PFSK-1 (cell line): Measurements from ENCODE around the gene GOT2.
A peak's percentile ranks its signal among the peaks of the same experiment; 100 is the strongest.

Source experiments
- FOXP2 ChIP-seq: optimal IDR thresholded peaks from 2 replicates; pipeline ENCODE3; 2011; ENCODE audit warnings: borderline replicate concordance, control low read depth, inconsistent platforms; ENCODE audit not compliant: insufficient read depth; ENCODE audit errors: extremely low read length, extremely low read depth
- POLR2AphosphoS5 ChIP-seq: IDR thresholded peaks from 2 replicates; pipeline ENCODE4 v1.6.1; 2012; ENCODE audit warnings: low read depth, mild to moderate bottlenecking, control low read depth, low read length, moderate library complexity
- REST ChIP-seq, 2 experiments: IDR thresholded peaks; 2 replicates each; pipeline versions ENCODE4 v1.6.1 to v1.8.0; 2011 to 2012; ENCODE audit warnings: low read depth in 2 of 2, low read length in 2 of 2, control low read depth in 1 of 2, inconsistent platforms in 1 of 2, mild to moderate bottlenecking in 1 of 2, moderate library complexity in 1 of 2; ENCODE audit not compliant: insufficient read depth in 1 of 2
- SIN3A ChIP-seq: IDR thresholded peaks from 2 replicates; pipeline ENCODE4 v1.6.1; 2012; ENCODE audit warnings: mild to moderate bottlenecking, low read length, moderate library complexity, borderline replicate concordance; ENCODE audit not compliant: insufficient read depth
- TAF1 ChIP-seq: IDR thresholded peaks from 2 replicates; pipeline ENCODE4 v1.6.1; 2012; ENCODE audit warnings: low read length, control low read depth, borderline replicate concordance; ENCODE audit not compliant: insufficient read depth

The GOT2 gene

GRCh38 chr16:58684354-58685083 is 49.6 kb downstream of the GOT2 start, which contains the start of gene SLC38A7:
Gene SLC38A7, minus strand, starts transcription at chr16:58684770. Its CDS starts 4,644 bp downstream, at chr16:58680126.
- TF ChIP-seq FOXP2 (no peak), SIN3A (peak; percentile 96; the same call in 1 of the 2 replicates), REST (IDR thresholded peaks at IDR 0.05; ENCODE audit: insufficient read depth in 1 of 2, low read depth in 2 of 2, low read length in 2 of 2) (0 out of 4 replicates have a peak, but pooled peaks of 1 of the 2 experiments have one; percentile 14), TAF1 (peak; percentile 82; the same call in 1 of the 2 replicates), POLR2AphosphoS5 (peak; percentile 65)

- TF ChIP-seq POLR2AphosphoS5 (no peak), SIN3A (no peak), REST (IDR thresholded peaks at IDR 0.05; ENCODE audit: insufficient read depth in 1 of 2, low read depth in 2 of 2, low read length in 2 of 2) (no peak), FOXP2 (no peak), TAF1 (no peak)
Observed at GRCh38 chr16:58684001-58684353, 50.1 kb downstream of the GOT2 start.

GRCh38 chr16:58679763-58680162 is 54.4 kb downstream of the GOT2 start:
- TF ChIP-seq REST (IDR thresholded peaks at IDR 0.05; ENCODE audit: insufficient read depth in 1 of 2, low read depth in 2 of 2, low read length in 2 of 2) (no peak), FOXP2 (no peak), SIN3A (no peak), TAF1 (no peak), POLR2AphosphoS5 (no peak)

- TF ChIP-seq REST (IDR thresholded peaks at IDR 0.05; ENCODE audit: insufficient read depth in 1 of 2, low read depth in 2 of 2, low read length in 2 of 2), result no peak
- TF ChIP-seq TAF1, result no peak
- no peak for TF ChIP-seq FOXP2
- TF ChIP-seq POLR2AphosphoS5, result no peak
- TF ChIP-seq SIN3A, result no peak
Observed at GRCh38 chr16:58678716-58679115, 55.4 kb downstream of the GOT2 start.

- TF ChIP-seq SIN3A, result no peak
- no peak for TF ChIP-seq REST (IDR thresholded peaks at IDR 0.05; ENCODE audit: insufficient read depth in 1 of 2, low read depth in 2 of 2, low read length in 2 of 2)
- TF ChIP-seq FOXP2, result no peak
- TF ChIP-seq TAF1, result no peak
- no peak for TF ChIP-seq POLR2AphosphoS5
Observed at GRCh38 chr16:58678269-58678668, 55.8 kb downstream of the GOT2 start.
